ENCODE measurements around the gene ATRNL1.

The ATRNL1 gene

DNA sequence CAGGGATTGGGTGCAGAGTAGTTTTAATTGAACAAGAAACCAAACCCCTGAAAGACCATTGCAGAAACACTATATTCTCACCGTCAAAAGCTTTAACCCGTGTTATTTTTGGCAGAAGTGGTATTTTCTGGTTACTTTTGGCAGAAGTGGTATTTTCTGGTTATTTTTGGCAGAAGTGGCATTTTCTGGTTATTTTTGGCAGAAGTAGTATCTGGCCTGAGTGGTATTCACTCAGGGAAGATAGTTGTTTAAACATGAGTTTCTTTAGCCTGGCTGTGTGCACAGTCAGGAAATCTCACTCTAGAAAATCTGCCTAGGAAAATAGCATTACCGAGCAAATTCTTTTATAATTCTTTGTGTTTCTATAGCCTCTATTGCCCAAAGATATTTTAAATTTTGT, 857.2 kb downstream of the ATRNL1 start:
- Histone ChIP-seq H3K4me3 (ENCODE audit: low read depth, low read length) (no peak overlapping the region), H3K36me3 (replicated peaks) (no peaks in the 10 kb centered on the region), H3K27ac (no peak overlapping the region), H3K27me3 (replicated peaks) (no peaks in the 10 kb centered on the region)
- DNase-seq = no peak
- no peak for TF ChIP-seq CTCF (IDR thresholded peaks at IDR 0.05; ENCODE audit: low read depth, low read length, missing control alignments)
- in situ Hi-C loops (cut with HindIII; ENCODE audit: low pct_ligation_motif_present, low sequenced_read_pairs) = no loop called here

- Histone ChIP-seq H3K27ac (no peak overlapping the region), H3K4me3 (ENCODE audit: low read depth, low read length) (no peak overlapping the region), H3K36me3 (replicated peaks) (no peaks in the 10 kb centered on the region), H3K27me3 (replicated peaks) (no peaks in the 10 kb centered on the region)
- in situ Hi-C loops (cut with HindIII; ENCODE audit: low pct_ligation_motif_present, low sequenced_read_pairs) = no loop called here
- TF ChIP-seq CTCF (IDR thresholded peaks at IDR 0.05; ENCODE audit: low read depth, low read length, missing control alignments) = no peak
- no peak for DNase-seq
Observed at GRCh38 chr10:115951242-115951641, 858.1 kb downstream of the ATRNL1 start.

GRCh38 chr10:115953281-115953680, 860.1 kb downstream of the ATRNL1 start:
- no peak overlapping the region for H3K27ac ChIP-seq
- H3K36me3 ChIP-seq (replicated peaks) = no peaks in the 10 kb centered on the region
- no peak for DNase-seq
- TF ChIP-seq CTCF (IDR thresholded peaks at IDR 0.05; ENCODE audit: low read depth, low read length, missing control alignments) = no peak
- no peak overlapping the region for H3K4me3 ChIP-seq (ENCODE audit: low read depth, low read length)
- no peaks in the 10 kb centered on the region for H3K27me3 ChIP-seq (replicated peaks)
- in situ Hi-C loops (cut with HindIII; ENCODE audit: low pct_ligation_motif_present, low sequenced_read_pairs) = no loop called here

GRCh38 chr10:115953968-115954367, 860.8 kb downstream of the ATRNL1 start:
- in situ Hi-C loops (cut with HindIII; ENCODE audit: low pct_ligation_motif_present, low sequenced_read_pairs) = no loop called here
- Histone ChIP-seq H3K27me3 (replicated peaks) (no peaks in the 10 kb centered on the region), H3K27ac (no peak overlapping the region), H3K36me3 (replicated peaks) (no peaks in the 10 kb centered on the region), H3K4me3 (ENCODE audit: low read depth, low read length) (no peak overlapping the region)
- DNase-seq = no peak
- TF ChIP-seq CTCF (IDR thresholded peaks at IDR 0.05; ENCODE audit: low read depth, low read length, missing control alignments) = no peak

DNA sequence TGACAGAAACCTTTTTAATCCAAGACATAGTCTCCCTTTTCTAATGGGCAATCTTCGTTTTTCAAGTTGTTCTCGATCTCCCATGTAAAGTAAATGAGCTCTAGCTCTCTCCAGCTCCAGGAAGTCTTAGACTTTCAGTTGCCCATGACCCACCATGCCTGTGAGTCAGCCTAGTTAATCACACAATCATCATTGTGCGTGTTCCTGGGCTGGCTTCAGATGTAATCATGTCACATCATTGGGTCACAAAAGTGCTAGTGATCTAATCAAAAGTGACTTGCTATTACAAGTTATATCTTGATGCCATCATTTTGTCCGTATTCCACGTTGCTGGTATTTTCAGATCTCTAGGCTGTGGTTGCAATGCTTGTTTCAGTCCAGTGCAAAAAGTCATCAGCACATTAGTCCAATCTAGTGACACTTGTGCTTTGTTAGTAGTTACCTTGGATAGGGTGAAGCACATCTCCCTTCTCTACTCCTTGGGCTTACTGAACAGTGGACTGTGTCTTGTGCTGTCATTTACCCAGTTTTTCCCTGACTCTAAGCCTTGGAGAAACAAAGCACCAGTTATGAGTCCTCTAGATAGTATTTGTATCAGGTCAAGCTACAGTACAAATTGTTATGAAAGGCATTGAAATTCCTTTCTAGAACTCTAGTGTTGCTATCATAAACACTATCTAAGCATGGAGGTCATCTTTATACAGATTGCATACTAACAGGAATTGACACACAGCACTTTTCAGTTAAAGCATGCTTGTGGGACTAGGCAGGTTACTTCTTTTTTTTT, 863.3 kb downstream of the ATRNL1 start:
- peak; percentile 52 for DNase-seq
- TF ChIP-seq CTCF (IDR thresholded peaks at IDR 0.05; ENCODE audit: low read depth, low read length, missing control alignments) = no peak
- no peak overlapping the region for H3K4me3 ChIP-seq (ENCODE audit: low read depth, low read length)
- H3K36me3 ChIP-seq (replicated peaks) = no peaks in the 10 kb centered on the region
- H3K27ac ChIP-seq = no peak overlapping the region
- in situ Hi-C loops (cut with HindIII; ENCODE audit: low pct_ligation_motif_present, low sequenced_read_pairs) = no loop called here
- no peaks in the 10 kb centered on the region for H3K27me3 ChIP-seq (replicated peaks)

- H3K27me3 ChIP-seq (replicated peaks) = no peaks in the 10 kb centered on the region
- no peak overlapping the region for H3K27ac ChIP-seq
- in situ Hi-C loops (cut with HindIII; ENCODE audit: low pct_ligation_motif_present, low sequenced_read_pairs) = no loop called here
- no peak for DNase-seq
- H3K36me3 ChIP-seq (replicated peaks) = no peaks in the 10 kb centered on the region
- no peak overlapping the region for H3K4me3 ChIP-seq (ENCODE audit: low read depth, low read length)
- no peak for TF ChIP-seq CTCF (IDR thresholded peaks at IDR 0.05; ENCODE audit: low read depth, low read length, missing control alignments)
Observed at GRCh38 chr10:115957012-115957399, 863.8 kb downstream of the ATRNL1 start.
